OCI-LY3 (cell line): Measurements from ENCODE around the gene ARVCF.

ENCODE experiments used
- CTCF ChIP-seq: fragments of 200-600, 300-600 bp; sonication (generic); IDR thresholded peaks from 2 replicates; pipeline ENCODE4 v1.5.1; 2014; ENCODE audit warnings: antibody characterized with exemption, low read length, low read depth
- EZH2phosphoT487 ChIP-seq: fragments of 200-600 bp; shearing (Covaris generic); IDR thresholded peaks from 2 replicates; pipeline ENCODE4 v1.6.1; 2018; ENCODE audit warnings: antibody characterized with exemption, mixed run types, low read depth

GRCh38 chr22:20040327-20041200 is 23.9 kb upstream of the ARVCF start:
- no peak for TF ChIP-seq CTCF
- no peak for TF ChIP-seq EZH2phosphoT487
